Activated T-helper 9 cell treated with anti-CD3 and anti-CD28 coated beads, Interleukin-2, amount 50 U/mL, for 16 hours (primary cell): ENCODE measurements around the gene KIAA0930.
"Not testable (repeated sequence)": the region's sequence is repeated elsewhere in the genome, so short reads cannot be mapped to it uniquely, and the experiment has no call there.

ENCODE experiments used
- DNase-seq: peaks from one replicate; pipeline ENCODE4 v3.0.0-alpha.2; 2020; ENCODE audit warnings: low read depth

KIAA0930 gene

DNA sequence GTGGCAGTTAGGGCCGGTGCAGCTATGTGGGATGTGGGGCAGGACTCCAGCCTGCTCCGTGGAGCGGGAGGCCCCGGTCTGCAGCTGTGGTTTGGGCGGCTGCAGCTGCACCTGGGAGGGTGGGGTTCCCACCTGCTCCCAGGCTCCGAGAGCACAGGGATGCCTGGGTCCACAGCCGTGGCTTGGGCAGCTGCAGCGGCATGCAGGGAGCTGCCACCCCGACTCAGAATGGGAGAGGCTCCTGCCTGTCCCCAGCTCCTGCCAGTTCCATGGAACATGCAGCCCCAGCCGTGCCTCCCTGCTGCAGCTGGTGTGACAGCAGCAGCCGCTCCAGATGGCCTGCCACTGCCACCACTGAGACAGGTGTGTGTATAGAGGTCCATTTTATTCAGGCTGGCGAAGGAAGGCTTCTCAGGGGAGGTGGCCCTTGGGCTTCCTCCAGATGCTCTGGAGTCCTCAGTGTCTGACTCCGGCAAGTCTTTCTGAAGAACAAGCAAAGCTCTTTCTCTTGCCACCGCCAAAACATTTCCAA lies 22.3 kb upstream of the KIAA0930 start:
- no peak for DNase-seq

DNA sequence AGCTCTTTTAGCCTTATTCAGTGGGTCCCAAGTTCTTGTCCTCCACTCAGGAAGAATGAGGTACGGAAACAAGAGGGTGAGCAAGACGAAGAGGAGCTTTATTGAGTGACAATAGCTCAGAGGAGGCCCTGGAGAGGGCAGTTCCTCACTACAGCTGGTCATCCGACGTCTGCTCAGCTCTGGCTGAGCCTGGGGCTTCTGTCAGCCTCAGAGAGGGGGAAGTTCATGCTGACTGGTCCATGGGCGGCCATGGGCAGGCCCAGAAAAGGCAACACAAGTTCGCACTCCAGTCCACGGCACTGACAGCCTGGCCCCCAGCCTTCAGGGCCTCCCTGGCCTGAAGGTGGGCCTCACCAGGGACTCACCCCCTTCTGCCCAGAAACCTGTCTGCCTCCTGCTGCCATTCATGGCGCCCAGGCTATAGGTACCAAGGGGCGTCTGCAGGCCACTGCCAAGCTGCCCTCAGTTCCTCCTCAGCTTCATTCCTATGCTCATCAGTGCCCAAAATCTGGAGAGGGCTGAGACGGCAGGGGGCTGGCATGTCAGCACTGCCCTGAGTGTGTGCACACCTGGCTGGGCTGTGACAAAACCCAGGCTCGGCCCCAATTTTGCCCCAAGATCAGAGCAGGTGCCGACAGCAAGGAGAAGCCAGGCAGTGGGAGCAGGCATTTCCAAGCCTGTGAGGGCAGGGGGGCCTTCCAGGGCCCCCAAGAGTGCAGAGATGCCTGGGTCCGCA lies 21.7 kb upstream of the KIAA0930 start:
- no peak for DNase-seq

DNA sequence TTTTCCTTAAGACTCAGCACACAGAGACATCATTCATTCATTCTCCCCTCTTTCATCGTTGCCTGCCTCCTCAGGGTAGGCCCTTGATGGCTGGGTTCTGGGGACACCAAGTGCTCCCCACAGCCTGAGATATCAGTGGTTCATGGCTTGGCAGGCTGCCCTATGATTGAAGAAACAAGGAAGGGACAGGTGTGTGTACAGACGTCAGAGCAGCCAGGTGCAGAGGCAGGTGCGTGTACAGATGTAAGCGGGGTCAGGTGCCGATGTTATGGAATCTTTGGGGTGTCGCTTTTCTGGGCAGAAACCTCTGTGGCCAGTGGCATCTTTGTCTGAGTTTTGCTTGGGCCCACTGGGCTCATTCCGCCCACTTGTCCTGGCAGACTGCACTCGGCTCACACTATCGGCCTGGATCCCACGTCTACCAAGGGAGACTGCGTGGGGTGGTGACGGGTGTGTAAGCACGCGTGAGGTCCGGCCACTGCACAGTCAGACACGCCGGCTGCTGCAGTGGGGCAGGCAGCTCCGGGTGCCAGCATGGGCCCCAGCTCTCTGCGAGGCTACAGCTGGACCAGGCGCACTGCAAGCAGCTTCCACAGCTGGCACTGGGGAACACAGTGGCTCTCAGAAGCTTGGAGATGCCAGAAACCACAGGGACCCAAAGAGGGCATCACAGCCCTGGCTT lies 20.9 kb upstream of the KIAA0930 start:
- no peak for DNase-seq

DNA sequence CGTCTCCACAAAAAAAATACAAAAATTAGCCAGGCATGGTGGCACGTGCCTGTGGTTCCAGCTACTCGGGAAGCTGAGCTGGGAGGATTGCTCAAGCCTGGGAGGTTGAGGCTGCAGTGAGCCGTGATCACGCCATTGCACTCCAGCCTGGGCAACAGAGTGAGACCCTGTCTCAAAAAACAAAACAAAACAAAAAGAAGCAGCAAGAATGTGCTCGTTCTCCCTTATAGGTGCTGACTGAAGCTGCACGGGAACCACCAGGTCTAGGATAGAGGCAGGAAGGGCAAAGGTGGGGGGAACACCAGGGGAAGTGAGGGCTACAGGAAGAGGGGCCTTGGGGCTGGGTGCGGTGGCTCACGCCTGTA lies 19.7 kb upstream of the KIAA0930 start:
- not testable (repeated sequence) for DNase-seq

DNA sequence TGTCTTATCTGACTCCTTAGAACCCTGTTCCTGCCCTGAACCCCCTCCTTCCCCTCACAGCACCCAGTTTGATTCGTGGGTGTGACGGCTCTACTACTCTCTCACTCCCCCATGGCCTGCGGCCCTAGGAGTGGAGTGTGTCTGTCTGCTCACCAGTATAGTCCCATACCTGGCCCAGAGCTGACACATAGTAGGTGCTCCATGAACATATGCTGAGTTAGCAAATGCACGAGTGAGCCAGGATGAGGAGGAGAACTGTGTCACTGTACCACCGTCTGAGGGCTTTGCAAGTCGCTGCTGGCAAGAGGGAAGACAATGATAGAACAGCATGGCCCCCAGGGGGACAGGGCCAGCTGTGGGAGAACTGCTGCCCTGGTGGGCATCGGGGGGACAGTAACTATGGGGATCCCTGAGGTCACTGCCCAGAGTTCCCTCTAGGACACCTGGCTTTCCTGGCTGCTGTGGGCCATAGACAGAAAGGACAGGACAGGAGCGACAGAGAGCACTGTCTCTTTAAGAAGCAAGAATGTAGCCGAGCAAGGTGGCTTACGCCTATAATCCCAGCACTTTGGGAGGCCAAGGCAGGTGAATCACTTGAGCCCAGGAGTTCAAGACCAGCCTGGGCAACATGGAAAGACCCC lies 19.2 kb upstream of the KIAA0930 start:
- DNase-seq, result no peak

DNA sequence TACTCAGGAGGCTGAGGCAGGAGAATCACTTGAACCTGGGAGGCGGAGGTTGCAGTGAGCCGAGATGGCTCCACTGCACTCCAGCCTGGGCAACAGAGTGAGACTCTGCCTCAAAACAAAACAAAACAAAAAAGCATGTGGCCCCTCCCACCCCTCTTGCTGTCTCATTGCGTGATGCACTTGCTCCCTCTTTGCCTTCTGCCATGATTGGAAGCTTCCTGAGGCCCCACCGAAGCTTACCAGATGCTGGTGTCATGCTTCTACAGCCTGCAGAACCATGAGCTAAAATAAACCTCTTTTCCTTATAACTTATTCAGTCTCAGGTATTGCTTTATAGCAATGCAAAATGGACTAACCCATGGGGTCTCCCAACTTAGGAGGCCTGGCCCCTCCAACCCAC lies 17.2 kb upstream of the KIAA0930 start:
- not testable (repeated sequence) for DNase-seq

DNA sequence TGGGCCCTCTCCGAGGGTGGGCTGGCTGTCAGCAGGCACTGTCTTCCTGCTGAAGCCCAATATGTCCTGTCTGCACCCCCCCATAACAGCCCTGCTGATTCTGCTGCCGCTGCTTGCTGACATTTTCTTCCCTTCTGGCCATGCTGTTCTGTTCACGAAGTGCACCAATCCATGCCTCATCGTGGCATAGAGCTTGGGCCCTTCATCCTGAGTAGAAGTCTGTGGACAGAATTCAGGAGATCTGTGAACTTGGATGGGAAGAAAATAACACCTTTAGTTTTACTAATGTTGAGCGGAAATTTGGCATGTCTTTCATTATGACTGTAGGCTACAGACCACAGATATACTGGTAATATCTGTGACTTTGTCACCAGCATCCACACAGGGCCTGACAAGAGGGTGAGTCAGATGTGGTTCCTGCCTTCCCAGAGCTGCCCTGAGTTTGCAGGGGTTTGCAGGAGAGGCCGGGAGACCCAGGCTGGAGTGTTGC lies 14.1 kb upstream of the KIAA0930 start:
- no peak for DNase-seq

DNA sequence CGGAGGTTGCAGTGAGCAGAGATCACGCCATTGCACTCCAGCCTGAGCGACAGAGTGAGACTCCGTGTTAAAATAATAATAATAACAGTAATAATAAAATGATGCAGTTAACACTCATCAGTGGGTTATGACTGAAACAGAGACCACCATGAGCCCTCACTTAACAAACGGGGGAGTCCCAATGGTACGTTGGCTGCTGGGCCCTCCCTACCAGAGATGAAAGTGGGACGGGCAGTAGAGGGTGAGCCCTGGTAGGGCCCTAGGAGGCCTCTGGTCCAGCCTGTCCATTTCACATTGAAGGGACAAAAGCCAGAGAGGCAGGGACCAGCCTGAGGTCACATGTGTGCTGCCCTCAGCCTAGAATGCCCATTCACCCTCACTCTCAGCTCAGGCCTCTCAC lies 13.7 kb upstream of the KIAA0930 start:
- no peak for DNase-seq

DNA sequence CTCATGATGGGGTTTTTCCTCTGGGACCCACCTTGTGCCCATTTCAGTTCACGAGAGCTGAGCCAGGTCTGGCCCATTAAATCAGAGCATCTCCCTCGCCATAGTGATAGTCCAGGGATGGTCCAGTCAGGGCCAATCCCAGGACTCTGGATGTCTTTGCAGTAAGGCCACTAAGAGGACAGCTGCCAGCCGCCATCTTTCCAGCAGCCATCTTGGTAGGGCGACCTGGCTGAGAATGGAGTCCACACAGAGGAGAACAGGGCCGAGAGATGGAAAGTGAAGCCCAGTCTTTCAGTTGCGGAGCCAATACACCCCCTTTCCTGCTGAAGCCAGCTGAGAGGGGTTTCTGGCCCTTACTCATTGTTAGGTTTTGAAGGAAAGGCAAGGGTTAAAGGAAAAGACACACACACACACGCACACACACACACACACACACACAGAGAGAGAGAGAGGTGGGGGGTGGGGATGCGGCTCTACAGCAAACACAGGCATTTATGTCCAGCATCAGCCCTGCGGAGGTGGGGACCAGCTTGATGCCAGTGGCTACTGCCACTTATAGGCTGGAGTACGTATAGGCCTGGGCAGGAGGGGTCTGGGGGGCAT lies 12.4 kb upstream of the KIAA0930 start:
- DNase-seq, result no peak

DNA sequence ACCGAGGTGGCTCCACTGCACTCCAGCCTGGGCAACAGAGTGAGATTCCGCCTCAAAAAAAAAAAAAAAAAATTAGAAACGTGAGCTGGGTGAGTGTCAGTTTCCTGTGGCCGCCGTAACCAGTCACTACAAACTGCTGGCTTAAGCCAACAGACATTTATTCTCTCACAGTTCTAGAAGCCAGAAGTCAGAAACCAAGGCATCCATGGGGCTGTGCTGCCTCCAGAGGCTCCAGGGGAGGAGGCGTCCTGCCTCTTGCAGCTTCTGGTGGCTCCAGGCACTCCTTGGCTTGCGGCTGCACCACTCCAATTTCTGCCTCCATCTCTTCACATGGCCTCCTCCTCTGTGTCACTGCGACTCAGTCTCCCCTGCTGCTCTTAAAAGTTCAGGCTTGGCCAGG lies 11.1 kb upstream of the KIAA0930 start:
- DNase-seq, result no peak

DNA sequence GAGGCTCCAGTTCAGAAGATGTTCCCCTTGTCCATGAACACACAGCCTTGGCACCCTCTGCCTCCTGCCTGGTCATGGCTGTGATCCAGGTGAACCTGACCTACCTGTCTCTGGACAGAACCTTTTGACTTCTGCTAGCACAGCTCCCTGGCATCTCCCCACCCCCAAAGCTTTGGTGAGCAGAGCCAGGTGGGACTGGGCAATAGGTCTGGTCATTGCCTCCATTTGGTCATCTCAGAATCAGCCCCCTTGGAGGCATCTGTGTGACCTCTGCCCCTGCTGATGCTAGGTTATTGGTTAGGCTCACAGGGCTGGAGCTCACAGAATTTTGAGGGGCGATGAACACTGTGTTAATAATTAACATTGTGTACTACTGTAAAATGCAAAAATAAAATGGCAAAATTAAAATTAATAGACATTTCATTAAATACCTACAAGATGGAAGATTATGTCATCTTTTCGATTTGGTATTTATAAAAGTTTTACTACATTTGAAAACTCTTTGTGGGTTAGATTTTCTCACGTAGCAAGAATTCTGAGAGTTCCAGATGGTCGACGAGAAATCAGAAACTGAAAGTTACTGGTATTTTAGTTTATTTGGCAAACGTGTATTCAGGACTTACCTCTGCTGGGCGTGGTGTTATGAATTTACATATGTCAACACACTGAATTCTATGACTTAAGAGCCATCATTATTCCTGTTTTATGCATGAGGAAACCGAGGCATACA lies 8.3 kb upstream of the KIAA0930 start:
- DNase-seq, result no peak

DNA sequence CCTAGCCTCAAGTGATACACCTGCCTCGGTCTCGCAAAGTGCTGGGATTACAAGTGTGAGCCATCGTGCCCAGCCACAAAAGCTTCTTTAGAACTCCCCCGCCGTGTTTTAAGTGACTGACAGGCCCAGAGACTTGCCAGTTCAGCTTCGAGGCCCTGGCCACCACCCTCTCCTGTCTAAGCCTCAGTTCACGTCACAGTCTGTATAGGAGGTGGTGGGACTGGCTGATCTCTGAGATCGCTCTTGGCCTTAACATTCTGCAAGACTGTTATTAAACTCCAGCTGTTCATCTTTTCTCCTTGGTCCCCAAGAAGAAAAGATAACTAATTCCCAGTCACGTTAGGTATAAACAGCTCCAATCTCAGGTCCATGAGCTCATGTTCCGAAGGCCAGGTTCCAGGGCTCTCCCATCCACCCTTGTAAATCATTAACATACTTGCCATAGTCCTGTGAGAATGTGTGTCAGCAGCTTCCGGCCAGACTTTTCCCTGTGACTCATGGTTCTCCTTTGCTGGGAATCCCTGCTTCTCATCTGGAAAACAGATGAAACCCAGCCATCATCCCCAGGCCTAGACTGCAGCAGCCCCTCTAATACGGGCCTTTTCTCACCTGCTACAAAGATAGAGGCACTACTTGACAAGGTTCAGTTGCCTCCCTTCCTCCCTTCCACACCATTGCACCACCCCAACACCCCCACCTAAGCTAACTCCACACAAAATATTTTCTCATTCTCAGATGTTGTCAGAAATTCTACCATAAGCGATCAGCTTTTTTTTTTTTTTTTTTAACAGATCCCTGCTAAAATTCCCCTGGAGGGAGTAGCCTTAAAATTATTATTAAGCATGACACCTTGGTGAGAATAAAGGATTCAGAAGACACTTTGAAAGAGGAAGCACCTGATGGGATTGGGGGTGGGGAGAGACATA lies 5.6 kb upstream of the KIAA0930 start:
- DNase-seq, result no peak

DNA sequence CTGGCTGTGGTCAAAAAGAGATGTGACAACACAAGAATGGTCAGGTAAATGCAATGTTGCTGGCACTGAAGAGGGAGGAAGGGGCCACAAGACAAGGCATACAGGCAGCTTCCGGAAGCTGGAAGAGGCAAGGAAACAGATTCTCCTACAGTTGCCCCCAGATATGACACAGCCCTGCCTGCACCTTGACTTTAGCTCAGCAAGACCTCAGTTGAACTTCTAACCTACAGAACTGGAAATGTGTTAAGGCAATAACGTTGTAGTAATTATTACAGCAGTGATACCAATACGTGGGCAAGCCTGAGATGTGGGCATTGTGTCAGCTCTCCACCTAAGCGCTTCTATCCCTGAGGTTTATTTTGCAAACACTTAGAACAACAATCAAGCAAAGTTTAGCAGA lies 4.2 kb upstream of the KIAA0930 start:
- no peak for DNase-seq

DNA sequence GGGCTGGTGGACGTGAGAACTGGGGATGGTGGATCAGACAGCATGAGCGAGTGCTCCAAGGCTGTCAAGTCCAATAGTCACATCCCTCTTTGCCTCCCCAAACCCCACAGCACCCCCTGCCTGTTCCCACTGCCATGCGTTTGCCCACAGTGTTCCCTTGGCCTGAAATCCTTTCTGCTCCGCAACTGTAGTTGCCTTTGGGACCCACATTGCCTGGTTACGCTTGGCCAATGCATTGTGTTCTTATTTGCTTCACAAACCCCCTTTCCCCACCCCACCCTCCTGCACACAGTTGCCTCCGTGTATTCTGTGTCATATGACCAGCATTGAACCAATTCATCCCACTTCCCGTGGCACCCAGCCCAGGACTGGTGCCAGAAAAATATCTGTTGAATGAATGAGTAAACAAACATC lies 2.1 kb upstream of the KIAA0930 start:
- DNase-seq, result no peak

DNA sequence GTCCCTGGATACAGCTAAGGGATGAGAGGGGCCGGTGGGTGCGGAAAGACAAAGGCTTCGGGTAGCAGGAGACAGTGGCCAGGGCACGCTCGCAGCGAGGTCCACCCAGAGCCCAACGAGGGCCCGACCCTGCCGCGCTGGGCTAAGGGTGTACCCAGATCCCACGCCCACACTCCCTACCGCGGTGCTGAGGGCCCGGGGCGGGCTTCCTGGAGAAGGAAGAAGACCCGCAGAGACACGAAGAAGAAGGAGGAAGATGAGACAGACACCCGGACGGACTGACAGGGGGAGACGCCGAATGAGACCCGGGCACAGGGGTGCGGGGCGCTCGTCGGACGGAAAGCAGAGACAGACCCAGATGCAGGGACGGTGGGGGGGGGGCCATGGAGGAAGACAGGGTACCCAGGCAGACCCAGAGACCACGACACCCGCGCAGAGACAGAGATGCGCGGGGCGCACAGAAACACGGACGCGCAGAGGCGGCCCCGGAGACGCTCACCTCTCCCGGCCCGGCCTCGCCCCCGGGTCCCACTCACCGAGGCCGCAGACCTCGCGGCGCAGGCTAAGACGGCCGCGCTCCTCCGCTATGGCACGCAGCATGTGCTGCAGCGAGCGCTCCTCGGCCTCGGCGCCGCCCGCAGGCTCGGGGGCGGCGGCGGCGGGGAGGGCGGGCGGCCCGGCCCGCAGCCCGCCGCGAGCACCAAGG lies 437 bp downstream of the KIAA0930 start:
- DNase-seq, result no peak

DNA sequence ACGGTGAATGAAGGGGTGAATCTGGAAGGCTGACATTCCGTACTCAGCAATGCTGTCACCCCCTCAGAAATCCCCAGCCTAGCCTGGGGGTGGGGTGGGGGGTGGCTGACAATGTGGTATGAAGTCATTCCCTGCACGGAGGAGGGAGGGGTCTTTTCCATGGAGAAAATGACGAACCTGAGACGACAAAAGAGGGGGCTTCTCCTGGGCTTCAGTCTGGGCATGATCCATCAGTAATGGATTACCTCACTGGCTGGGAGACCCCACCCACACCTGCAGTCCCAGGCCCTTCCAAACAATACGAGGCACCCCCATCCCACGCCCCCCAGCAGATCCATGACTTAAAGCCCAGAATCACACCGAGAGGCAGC lies 1.0 kb downstream of the KIAA0930 start:
- DNase-seq, result no peak

DNA sequence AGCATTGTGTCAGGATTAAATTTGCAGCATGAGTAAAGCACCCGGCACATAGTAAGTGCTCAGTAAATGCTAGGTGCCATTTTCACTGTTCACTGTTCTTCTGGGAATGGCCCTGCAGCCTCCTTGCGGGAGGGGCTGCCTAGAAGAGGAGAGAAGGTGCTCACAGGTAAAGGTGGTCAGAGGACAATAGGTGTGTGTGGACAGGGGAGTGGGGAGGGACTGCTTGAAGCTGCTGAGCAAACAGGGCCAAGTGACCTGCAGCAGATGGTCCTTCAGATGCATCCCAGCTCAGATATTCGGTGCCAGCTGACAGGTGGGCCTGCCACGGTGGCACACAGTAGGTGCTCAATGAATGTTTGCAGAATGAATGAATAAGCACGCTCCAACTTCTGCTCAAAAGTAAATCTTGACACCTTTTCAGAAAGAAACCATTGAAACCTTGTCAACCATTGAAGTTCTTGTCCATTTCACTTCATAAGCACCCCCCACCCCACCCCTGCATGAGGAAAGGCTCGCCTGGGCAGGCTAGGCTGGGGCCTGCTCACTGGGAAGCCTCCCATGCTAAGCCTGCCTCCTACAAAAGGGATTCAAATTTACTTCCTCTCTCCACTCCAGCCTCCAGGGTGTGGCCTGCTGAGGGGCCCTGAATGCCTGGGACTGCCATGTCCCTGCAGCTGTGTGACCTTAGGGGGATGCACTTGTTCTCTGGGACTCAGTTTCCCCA lies 1.6 kb downstream of the KIAA0930 start:
- no peak for DNase-seq

DNA sequence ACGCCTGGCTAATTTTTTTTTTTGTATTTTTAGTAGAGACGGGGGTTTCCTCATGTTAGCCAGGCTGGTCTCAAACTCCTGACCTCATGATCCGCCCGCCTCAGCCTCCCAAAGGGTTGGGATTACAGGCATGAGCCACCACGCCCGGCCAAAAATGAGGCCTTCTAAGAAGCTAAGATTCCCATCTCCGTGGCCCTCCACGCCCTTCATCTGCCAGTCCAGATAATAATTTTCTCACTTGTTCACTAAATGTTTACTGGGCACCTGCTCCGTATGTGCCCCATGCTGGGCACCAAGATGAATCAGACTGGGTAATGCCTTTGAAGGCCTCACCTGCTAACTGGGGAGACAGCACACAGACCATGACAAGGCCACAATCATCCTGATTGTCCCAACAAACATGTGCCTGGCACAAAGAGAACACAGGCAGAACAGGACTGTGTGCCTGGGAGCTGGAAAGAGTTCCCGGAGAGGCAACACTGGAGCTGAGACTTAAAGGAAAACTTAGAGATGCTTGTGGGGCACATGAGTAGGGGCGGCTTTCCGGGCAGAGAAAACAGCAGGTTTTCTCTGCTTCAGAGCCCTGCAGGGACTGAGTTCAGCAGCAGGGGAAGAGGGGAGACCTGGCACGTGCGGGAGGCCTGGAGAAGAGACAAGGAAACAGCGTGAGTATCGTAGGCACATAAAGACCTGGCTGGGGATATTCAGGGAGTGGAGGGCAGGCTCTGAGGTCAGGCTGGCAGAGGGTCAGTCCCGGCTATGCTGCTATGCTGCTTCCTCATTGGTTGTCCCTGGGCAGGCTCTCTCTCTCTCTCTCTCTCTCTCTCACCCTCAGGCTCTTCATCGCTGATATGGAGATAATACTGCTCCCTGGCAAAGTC lies 2.4 kb downstream of the KIAA0930 start:
- DNase-seq, result no peak
